Neural cell (in vitro differentiated cells): ENCODE results near the gene PXK.

ENCODE experiments used
- EP300 ChIP-seq: fragments of 450-650 bp; conservative IDR thresholded peaks from 2 replicates; pipeline ENCODE4 v1.6.1; 2014; ENCODE audit warnings: antibody characterized with exemption, mild to moderate bottlenecking, moderate library complexity; ENCODE audit not compliant: poor library complexity, severe bottlenecking
- EZH2 ChIP-seq: fragments of 200-600, 300-800 bp; shearing (Covaris generic), sonication (generic); IDR thresholded peaks from 2 replicates; pipeline ENCODE4 v1.6.1; 2014; ENCODE audit warnings: antibody characterized with exemption, low read length, borderline replicate concordance, mild to moderate bottlenecking; ENCODE audit not compliant: insufficient read depth, poor library complexity, severe bottlenecking
- MXI1 ChIP-seq: fragments of 450-650 bp; conservative IDR thresholded peaks from 2 replicates; pipeline ENCODE4 v1.6.1; 2014; ENCODE audit warnings: antibody characterized with exemption, mild to moderate bottlenecking; ENCODE audit not compliant: poor library complexity, severe bottlenecking
- POLR2AphosphoS5 ChIP-seq: IDR thresholded peaks from 2 replicates; pipeline ENCODE4 v1.6.1; 2012
- RAD21 ChIP-seq: fragments of 450-650 bp; conservative IDR thresholded peaks from 2 replicates; pipeline ENCODE4 v1.6.1; 2014; ENCODE audit warnings: antibody characterized with exemption, mild to moderate bottlenecking, moderate library complexity
- TAF1 ChIP-seq: IDR thresholded peaks from 2 replicates; pipeline ENCODE4 v1.6.1; 2012; ENCODE audit warnings: low read depth
- TF ChIP-seq, protein P1 (sequence below): fragments of 450-650 bp; IDR thresholded peaks from 2 replicates; pipeline ENCODE4 v1.5.1; 2014; ENCODE audit warnings: antibody characterized with exemption, mild to moderate bottlenecking, moderate library complexity; ENCODE audit not compliant: poor library complexity, severe bottlenecking
- TF ChIP-seq, protein P2 (sequence below): IDR thresholded peaks from 2 replicates; pipeline ENCODE4 v1.6.1; 2012; ENCODE audit warnings: borderline replicate concordance

DNA sequence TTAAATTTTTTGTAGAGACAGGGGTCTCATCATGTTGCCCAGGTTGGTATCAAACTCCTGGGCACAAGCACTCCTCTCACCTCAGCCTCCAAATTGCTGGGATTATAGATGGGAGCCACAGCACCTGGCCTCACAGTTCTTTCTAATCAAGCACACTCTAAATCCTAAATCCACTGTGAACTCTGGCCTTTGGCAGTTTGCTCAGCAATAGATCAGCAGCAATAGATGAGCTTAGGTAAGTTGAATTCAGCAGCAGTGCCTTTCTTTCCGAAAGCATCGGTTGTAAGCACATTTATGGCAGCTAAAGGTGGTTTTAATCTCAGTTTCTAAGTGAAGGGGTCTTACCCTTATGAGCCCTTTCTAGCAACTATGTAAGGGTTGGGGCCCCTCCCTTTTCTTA is 84.4 kb downstream of the PXK start:
- TF ChIP-seq, protein P1, sequence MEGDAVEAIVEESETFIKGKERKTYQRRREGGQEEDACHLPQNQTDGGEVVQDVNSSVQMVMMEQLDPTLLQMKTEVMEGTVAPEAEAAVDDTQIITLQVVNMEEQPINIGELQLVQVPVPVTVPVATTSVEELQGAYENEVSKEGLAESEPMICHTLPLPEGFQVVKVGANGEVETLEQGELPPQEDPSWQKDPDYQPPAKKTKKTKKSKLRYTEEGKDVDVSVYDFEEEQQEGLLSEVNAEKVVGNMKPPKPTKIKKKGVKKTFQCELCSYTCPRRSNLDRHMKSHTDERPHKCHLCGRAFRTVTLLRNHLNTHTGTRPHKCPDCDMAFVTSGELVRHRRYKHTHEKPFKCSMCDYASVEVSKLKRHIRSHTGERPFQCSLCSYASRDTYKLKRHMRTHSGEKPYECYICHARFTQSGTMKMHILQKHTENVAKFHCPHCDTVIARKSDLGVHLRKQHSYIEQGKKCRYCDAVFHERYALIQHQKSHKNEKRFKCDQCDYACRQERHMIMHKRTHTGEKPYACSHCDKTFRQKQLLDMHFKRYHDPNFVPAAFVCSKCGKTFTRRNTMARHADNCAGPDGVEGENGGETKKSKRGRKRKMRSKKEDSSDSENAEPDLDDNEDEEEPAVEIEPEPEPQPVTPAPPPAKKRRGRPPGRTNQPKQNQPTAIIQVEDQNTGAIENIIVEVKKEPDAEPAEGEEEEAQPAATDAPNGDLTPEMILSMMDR: no peak
- TF ChIP-seq MXI1 (no peak), EZH2 (no peak), POLR2AphosphoS5 (no peak), RAD21 (no peak), TAF1 (no peak), EP300 (no peak)
- TF ChIP-seq, protein P2, sequence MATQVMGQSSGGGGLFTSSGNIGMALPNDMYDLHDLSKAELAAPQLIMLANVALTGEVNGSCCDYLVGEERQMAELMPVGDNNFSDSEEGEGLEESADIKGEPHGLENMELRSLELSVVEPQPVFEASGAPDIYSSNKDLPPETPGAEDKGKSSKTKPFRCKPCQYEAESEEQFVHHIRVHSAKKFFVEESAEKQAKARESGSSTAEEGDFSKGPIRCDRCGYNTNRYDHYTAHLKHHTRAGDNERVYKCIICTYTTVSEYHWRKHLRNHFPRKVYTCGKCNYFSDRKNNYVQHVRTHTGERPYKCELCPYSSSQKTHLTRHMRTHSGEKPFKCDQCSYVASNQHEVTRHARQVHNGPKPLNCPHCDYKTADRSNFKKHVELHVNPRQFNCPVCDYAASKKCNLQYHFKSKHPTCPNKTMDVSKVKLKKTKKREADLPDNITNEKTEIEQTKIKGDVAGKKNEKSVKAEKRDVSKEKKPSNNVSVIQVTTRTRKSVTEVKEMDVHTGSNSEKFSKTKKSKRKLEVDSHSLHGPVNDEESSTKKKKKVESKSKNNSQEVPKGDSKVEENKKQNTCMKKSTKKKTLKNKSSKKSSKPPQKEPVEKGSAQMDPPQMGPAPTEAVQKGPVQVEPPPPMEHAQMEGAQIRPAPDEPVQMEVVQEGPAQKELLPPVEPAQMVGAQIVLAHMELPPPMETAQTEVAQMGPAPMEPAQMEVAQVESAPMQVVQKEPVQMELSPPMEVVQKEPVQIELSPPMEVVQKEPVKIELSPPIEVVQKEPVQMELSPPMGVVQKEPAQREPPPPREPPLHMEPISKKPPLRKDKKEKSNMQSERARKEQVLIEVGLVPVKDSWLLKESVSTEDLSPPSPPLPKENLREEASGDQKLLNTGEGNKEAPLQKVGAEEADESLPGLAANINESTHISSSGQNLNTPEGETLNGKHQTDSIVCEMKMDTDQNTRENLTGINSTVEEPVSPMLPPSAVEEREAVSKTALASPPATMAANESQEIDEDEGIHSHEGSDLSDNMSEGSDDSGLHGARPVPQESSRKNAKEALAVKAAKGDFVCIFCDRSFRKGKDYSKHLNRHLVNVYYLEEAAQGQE: no peak
